Measurements from ENCODE around the gene TSFM. TPM values are rescaled to one million over a fixed set of nuclear protein-coding genes. Genes with fewer than 3 reads are reported as not detected.

Gene TSFM
- total and polyA plus RNA-seq, 9 of the 15 experiments (the other 6 are each of a cell fraction or from before 2014, with no cell fraction given), result 44.6 to 198 (median 60.2) TPM

DNA sequence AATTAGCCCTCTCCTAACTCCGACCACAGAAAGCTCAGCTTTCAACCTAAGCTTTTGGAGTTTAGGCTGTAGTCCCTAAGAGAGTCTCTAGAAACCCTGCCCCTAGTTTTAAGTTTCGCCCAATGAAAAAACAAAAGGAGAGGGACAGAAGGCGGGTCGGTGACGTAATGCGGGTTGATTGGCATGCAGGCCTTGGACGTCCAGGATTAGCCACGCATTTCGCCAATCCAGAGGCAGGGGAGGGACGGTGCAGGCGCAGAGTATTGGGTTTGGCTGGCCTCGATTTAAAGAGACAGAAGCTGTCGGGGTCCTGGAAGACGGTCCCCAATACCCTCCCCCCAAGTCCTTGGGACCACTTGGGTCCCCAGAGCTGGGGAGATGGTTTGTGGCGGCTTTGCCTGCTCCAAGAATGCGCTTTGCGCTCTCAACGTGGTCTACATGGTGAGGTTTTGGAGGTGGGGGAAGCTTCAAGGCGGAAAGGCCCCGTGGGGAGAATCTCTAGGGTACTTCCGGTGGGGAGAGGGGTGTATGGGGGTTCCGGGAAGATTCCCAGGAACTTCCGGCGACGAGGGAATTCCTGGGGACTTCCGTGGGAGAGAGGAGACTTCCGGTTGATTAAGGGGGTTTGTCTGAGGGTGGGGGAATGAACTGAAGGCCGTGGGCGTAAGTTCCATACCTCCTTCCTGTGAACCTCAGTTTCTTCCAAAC, 37.7 kb upstream of the TSFM start, which contains the start of gene TSPAN31 (continued):
- TF ChIP-seq, protein P1, sequence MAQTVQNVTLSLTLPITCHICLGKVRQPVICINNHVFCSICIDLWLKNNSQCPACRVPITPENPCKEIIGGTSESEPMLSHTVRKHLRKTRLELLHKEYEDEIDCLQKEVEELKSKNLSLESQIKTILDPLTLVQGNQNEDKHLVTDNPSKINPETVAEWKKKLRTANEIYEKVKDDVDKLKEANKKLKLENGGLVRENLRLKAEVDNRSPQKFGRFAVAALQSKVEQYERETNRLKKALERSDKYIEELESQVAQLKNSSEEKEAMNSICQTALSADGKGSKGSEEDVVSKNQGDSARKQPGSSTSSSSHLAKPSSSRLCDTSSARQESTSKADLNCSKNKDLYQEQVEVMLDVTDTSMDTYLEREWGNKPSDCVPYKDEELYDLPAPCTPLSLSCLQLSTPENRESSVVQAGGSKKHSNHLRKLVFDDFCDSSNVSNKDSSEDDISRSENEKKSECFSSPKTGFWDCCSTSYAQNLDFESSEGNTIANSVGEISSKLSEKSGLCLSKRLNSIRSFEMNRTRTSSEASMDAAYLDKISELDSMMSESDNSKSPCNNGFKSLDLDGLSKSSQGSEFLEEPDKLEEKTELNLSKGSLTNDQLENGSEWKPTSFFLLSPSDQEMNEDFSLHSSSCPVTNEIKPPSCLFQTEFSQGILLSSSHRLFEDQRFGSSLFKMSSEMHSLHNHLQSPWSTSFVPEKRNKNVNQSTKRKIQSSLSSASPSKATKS (CRISPR knock-in tag; IDR thresholded peaks at IDR 0.05), result no peak
- TF ChIP-seq, protein P2, sequence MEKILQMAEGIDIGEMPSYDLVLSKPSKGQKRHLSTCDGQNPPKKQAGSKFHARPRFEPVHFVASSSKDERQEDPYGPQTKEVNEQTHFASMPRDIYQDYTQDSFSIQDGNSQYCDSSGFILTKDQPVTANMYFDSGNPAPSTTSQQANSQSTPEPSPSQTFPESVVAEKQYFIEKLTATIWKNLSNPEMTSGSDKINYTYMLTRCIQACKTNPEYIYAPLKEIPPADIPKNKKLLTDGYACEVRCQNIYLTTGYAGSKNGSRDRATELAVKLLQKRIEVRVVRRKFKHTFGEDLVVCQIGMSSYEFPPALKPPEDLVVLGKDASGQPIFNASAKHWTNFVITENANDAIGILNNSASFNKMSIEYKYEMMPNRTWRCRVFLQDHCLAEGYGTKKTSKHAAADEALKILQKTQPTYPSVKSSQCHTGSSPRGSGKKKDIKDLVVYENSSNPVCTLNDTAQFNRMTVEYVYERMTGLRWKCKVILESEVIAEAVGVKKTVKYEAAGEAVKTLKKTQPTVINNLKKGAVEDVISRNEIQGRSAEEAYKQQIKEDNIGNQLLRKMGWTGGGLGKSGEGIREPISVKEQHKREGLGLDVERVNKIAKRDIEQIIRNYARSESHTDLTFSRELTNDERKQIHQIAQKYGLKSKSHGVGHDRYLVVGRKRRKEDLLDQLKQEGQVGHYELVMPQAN (IDR thresholded peaks at IDR 0.05; ENCODE audit: borderline replicate concordance), result peak; percentile 71; the same call in 1 of the 2 replicates
- no peak for TF ChIP-seq ETV6 (IDR thresholded peaks at IDR 0.05; ENCODE audit: borderline replicate concordance in 1 of 2, low read depth in 2 of 2, low read length in 1 of 2)
- TF ChIP-seq ETV6 (CRISPR knock-in tag; IDR thresholded peaks at IDR 0.05; ENCODE audit: borderline replicate concordance), result no peak
- TF ChIP-seq HMGN3 (IDR thresholded peaks at IDR 0.05; ENCODE audit: borderline replicate concordance, extremely low read depth, insufficient read length, low read depth, low read length), result no peak
- no peak for TF ChIP-seq ZFP36 (IDR thresholded peaks at IDR 0.05; ENCODE audit: low read depth, low read length, partially characterized antibody)
- no peak for TF ChIP-seq DACH1 (IDR thresholded peaks at IDR 0.05; ENCODE audit: partially characterized antibody)
- TF ChIP-seq ZFPM2 (CRISPR knock-in tag; IDR thresholded peaks at IDR 0.05), result 0 out of 2 replicates have a peak, but pooled peaks have one; percentile 33
- TF ChIP-seq CHD4 (IDR thresholded peaks at IDR 0.05; ENCODE audit: insufficient read depth, insufficient replicate concordance, low read depth, low read length, poor library complexity, severe bottlenecking), result no peak
- peak; percentile 66; the same call in 1 of the 2 replicates for TF ChIP-seq RFX5 (IDR thresholded peaks at IDR 0.05; ENCODE audit: low read depth, low read length)
- no peak for TF ChIP-seq SRSF1 (IDR thresholded peaks at IDR 0.05; ENCODE audit: low read depth, low read length)
- no peak for TF ChIP-seq NCOA2 (IDR thresholded peaks at IDR 0.05; ENCODE audit: partially characterized antibody in 2 of 2)
- peak; percentile 94 for TF ChIP-seq MBD2 (IDR thresholded peaks at IDR 0.05; ENCODE audit: borderline replicate concordance, low read depth)
- TF ChIP-seq MTA3 (IDR thresholded peaks at IDR 0.05; ENCODE audit: borderline replicate concordance), result peak; percentile 79; the same call in 1 of the 2 replicates
- no peak for TF ChIP-seq GATAD2B (IDR thresholded peaks at IDR 0.05; ENCODE audit: borderline replicate concordance)
- no peak for TF ChIP-seq ZNF76 (CRISPR knock-in tag; IDR thresholded peaks at IDR 0.05; ENCODE audit: borderline replicate concordance)
- TF ChIP-seq SP1 (CRISPR knock-in tag; IDR thresholded peaks at IDR 0.05), result peak; percentile 78
- peak; percentile 64; the same call in 1 of the 2 replicates for TF ChIP-seq NFRKB (IDR thresholded peaks at IDR 0.05; ENCODE audit: low read depth)
- peak; percentile 41 for TF ChIP-seq EP400 (IDR thresholded peaks at IDR 0.05)
- TF ChIP-seq BCL6 (CRISPR knock-in tag; IDR thresholded peaks at IDR 0.05), result no peak
- TF ChIP-seq KAT8 (IDR thresholded peaks at IDR 0.05; ENCODE audit: low read depth), result no peak
- TF ChIP-seq YY1 (IDR thresholded peaks at IDR 0.05; ENCODE audit: borderline replicate concordance in 1 of 3, control insufficient read depth in 1 of 3, extremely low read depth in 1 of 3, insufficient read depth in 3 of 3, insufficient read length in 1 of 3, insufficient replicate concordance in 2 of 3, low read depth in 1 of 3, low read length in 2 of 3), result no peak
- peak; percentile 45 for TF ChIP-seq JUN (IDR thresholded peaks at IDR 0.05; ENCODE audit: borderline replicate concordance, low read depth, low read length)
- no peak; the same call in 1 of the 2 replicates for TF ChIP-seq JUN (CRISPR knock-in tag; IDR thresholded peaks at IDR 0.05; ENCODE audit: borderline replicate concordance)

All from K562 (cell line).